ENCODE data around the gene SFMBT1.

- TF ChIP-seq EZH2 (IDR thresholded peaks at IDR 0.05) = no peak
- no peak for TF ChIP-seq POLR2AphosphoS5 (IDR thresholded peaks at IDR 0.05; ENCODE audit: borderline replicate concordance, low read depth, low read length)
- TF ChIP-seq FOXP2 (optimal IDR thresholded peaks at IDR 0.05; ENCODE audit: control extremely low read depth, extremely low read length, insufficient read depth) = no peak
These were observed 175.4 kb downstream of the SFMBT1 start for GRCh38 chr3:52870471-52870870.
